Muscle layer of colon (tissue), 2 donors: Measurements from ENCODE around the gene TOX3.

ENCODE experiments used
- H3K27ac ChIP-seq: one replicate; pipeline ENCODE4 v1.7.0; 2013; ENCODE audit warnings: low read depth, mild to moderate bottlenecking, low read length, moderate library complexity
- H3K27me3 ChIP-seq, 2 donors: one replicate each; pipeline ENCODE4 v1.7.0; 2013; ENCODE audit warnings: low read length in 2 of 2, mild to moderate bottlenecking in 2 of 2; ENCODE audit not compliant: insufficient read depth in 2 of 2, control insufficient read depth in 1 of 2
- H3K36me3 ChIP-seq: one replicate; pipeline ENCODE4 v1.7.0; 2013; ENCODE audit warnings: mild to moderate bottlenecking, low read length; ENCODE audit not compliant: insufficient read depth
- H3K4me1 ChIP-seq: one replicate; pipeline ENCODE4 v1.7.0; 2013; ENCODE audit warnings: mild to moderate bottlenecking, low read length; ENCODE audit not compliant: insufficient read depth
- H3K4me3 ChIP-seq, 2 donors: one replicate each; pipeline ENCODE4 v1.7.0; 2013; ENCODE audit warnings: low read length in 2 of 2, low read depth in 1 of 2, mild to moderate bottlenecking in 1 of 2, moderate library complexity in 1 of 2
- H3K9ac ChIP-seq: one replicate; pipeline ENCODE4 v1.7.0; 2013; ENCODE audit warnings: low read length
- H3K9me3 ChIP-seq: one replicate; pipeline ENCODE4 v1.7.0; 2013; ENCODE audit warnings: mild to moderate bottlenecking, low read length
- donor health status: abdominal sarcoma.
- donor health status: Adenocarcinoma of cecum.

The TOX3 gene

GRCh38 chr16:52480237-52480636 lies 66.7 kb downstream of the TOX3 start:
- Histone ChIP-seq H3K27ac (no peak overlapping the region), H3K27me3 (no peaks in the 10 kb centered on the region), H3K4me3 (no peak overlapping the region), H3K9me3 (no peaks in the 10 kb centered on the region), H3K36me3 (no peaks in the 10 kb centered on the region), H3K9ac (no peak overlapping the region), H3K4me1 (peaks cover 3% of the 10 kb centered on the region)

DNA sequence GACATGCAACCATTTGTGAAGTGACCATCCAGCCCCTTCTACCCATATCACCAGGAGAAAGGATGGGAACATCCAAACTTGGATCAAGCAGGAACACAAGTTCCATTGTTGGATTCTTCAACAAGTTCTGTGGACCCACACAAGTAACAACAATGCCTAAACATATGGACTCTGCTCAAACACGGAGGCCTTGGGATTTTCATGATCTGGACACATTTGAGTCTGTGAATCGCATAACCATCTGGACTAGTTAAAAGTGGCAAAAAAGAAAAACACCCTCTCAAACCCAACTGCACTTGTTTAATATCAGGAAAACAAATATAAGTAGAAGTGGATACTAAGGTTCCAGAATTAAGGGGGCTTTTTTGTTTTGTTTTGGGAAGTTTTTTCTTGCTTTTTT lies 70.8 kb downstream of the TOX3 start:
- Histone ChIP-seq H3K4me1 (peaks cover 3% of the 10 kb centered on the region), H3K9me3 (no peaks in the 10 kb centered on the region), H3K4me3 (no peak overlapping the region), H3K9ac (no peak overlapping the region), H3K36me3 (no peaks in the 10 kb centered on the region), H3K27ac (no peak overlapping the region), H3K27me3 (no peaks in the 10 kb centered on the region)

- no peak overlapping the region for H3K9ac ChIP-seq
- no peak overlapping the region for H3K4me3 ChIP-seq
- no peaks in the 10 kb centered on the region for H3K9me3 ChIP-seq
- no peaks in the 10 kb centered on the region for H3K27me3 ChIP-seq
- no peaks in the 10 kb centered on the region for H3K4me1 ChIP-seq
- H3K36me3 ChIP-seq = no peaks in the 10 kb centered on the region
- H3K27ac ChIP-seq = no peak overlapping the region
Observed at GRCh38 chr16:52474679-52475078, 72.3 kb downstream of the TOX3 start.

DNA sequence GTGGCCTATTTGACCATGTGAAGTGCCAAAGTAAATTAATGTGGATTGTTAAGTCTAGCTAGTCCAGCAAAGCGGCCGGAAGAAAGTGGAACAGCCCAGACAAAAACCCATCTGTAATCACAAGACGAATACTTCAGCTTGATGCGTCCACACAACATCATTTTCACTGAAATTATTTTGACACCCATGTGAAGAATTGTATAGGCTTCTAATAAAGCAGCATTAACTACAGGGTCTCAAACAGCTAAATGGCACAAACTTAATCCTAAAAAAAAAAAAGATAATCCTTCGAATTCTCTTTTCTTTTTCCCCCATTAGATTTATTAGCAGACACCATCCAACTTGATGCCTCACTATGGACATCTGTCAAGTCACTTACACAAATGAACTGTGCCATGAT lies 73.8 kb downstream of the TOX3 start:
- no peaks in the 10 kb centered on the region for H3K4me1 ChIP-seq
- H3K9ac ChIP-seq = no peak overlapping the region
- no peaks in the 10 kb centered on the region for H3K27me3 ChIP-seq
- no peak overlapping the region for H3K4me3 ChIP-seq
- H3K27ac ChIP-seq = no peak overlapping the region
- H3K9me3 ChIP-seq = no peaks in the 10 kb centered on the region
- H3K36me3 ChIP-seq = no peaks in the 10 kb centered on the region

DNA sequence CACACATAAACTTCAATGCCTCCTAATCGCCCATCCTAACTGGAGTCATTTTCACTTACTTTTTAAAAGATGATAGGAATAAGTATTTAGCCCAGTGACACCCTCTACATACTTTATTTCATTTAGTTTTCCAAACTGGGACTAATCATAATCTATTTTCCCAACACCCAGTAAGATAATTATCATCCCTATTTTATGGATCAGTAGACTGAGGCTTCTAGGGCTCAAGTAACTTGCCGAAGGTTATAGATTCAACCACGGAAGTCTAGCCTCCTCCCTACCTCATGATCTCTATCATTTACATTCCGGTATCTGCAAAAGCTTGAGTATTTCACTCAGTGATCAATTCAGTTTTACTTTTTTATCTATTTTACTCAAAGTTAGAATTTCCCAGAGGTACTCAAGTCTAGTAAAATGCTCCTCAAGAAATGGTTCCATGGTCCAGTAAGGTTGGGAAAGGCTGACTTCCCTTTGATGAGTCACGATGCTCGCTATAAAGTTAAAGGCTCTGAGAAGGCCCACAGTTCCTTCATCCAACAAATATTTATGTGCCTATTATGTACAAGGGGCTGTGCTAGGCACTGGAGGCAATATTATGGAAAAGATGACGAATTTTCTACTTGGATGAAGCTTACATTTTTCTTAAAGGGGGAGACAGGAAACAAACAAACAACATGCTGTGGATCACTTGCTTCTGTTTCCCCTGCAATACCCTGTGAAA lies 75.1 kb downstream of the TOX3 start:
- H3K9me3 ChIP-seq = no peaks in the 10 kb centered on the region
- H3K4me3 ChIP-seq = no peak overlapping the region
- no peaks in the 10 kb centered on the region for H3K4me1 ChIP-seq
- H3K27me3 ChIP-seq = no peaks in the 10 kb centered on the region
- no peaks in the 10 kb centered on the region for H3K36me3 ChIP-seq
- no peak overlapping the region for H3K9ac ChIP-seq
- no peak overlapping the region for H3K27ac ChIP-seq

- no peak overlapping the region for H3K9ac ChIP-seq
- H3K27me3 ChIP-seq = no peaks in the 10 kb centered on the region
- H3K4me1 ChIP-seq = no peaks in the 10 kb centered on the region
- no peak overlapping the region for H3K27ac ChIP-seq
- no peaks in the 10 kb centered on the region for H3K36me3 ChIP-seq
- H3K9me3 ChIP-seq = no peaks in the 10 kb centered on the region
- no peak overlapping the region for H3K4me3 ChIP-seq
Observed at GRCh38 chr16:52470585-52470984, 76.4 kb downstream of the TOX3 start.

GRCh38 chr16:52469775-52470174 lies 77.2 kb downstream of the TOX3 start:
- H3K4me3 ChIP-seq = no peak overlapping the region
- no peaks in the 10 kb centered on the region for H3K4me1 ChIP-seq
- no peak overlapping the region for H3K27ac ChIP-seq
- no peaks in the 10 kb centered on the region for H3K36me3 ChIP-seq
- no peaks in the 10 kb centered on the region for H3K27me3 ChIP-seq
- H3K9me3 ChIP-seq = no peaks in the 10 kb centered on the region
- H3K9ac ChIP-seq = no peak overlapping the region

DNA sequence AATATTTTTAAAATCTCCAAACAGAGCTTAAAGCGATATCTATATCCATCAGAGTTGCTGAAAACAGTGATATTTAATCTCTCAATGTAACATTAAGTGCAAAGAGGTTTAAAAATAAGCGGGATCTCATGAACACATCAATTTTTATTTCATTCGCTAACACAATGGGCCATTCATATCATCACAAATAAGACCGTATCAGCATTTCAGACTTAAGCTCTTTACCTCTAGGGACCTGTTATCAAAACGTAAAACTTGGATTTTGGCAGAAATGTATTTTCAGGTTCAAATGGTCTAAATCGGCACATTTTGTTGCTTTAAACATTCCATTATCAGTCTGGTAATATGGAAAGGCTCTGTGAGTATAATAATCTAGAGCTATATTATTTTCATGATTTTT lies 77.9 kb downstream of the TOX3 start:
- Histone ChIP-seq H3K9me3 (no peaks in the 10 kb centered on the region), H3K9ac (no peak overlapping the region), H3K27me3 (no peaks in the 10 kb centered on the region), H3K4me3 (no peak overlapping the region), H3K4me1 (no peaks in the 10 kb centered on the region), H3K36me3 (no peaks in the 10 kb centered on the region), H3K27ac (no peak overlapping the region)

DNA sequence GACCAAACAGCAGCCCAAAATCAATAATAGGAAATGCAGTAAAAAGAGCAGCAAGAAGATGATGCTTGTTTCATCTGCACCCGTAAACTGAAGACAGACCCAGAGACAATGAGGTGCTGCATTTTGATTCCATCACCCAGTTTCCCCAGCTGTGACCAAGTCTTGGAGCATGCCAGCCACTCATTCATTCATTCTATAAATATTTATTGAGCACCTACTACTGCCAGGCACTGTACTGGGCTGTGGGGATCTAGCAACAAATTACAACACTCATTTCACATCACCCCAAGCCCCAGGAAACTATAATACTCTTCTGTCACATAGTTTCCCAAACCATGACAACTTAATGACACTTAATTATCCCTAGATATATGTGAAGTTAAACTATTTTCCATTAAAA lies 79.2 kb downstream of the TOX3 start:
- Histone ChIP-seq H3K4me3 (no peak overlapping the region), H3K27ac (no peak overlapping the region), H3K4me1 (no peaks in the 10 kb centered on the region), H3K36me3 (no peaks in the 10 kb centered on the region), H3K27me3 (no peaks in the 10 kb centered on the region), H3K9ac (no peak overlapping the region), H3K9me3 (no peaks in the 10 kb centered on the region)

- no peaks in the 10 kb centered on the region for H3K36me3 ChIP-seq
- no peak overlapping the region for H3K27ac ChIP-seq
- H3K9ac ChIP-seq = no peak overlapping the region
- no peaks in the 10 kb centered on the region for H3K4me1 ChIP-seq
- no peaks in the 10 kb centered on the region for H3K27me3 ChIP-seq
- H3K9me3 ChIP-seq = no peaks in the 10 kb centered on the region
- H3K4me3 ChIP-seq = no peak overlapping the region
Observed at GRCh38 chr16:52466994-52467393, 79.9 kb downstream of the TOX3 start.

- H3K9me3 ChIP-seq = no peaks in the 10 kb centered on the region
- no peak overlapping the region for H3K4me3 ChIP-seq
- H3K36me3 ChIP-seq = no peaks in the 10 kb centered on the region
- H3K4me1 ChIP-seq = no peaks in the 10 kb centered on the region
- no peak overlapping the region for H3K9ac ChIP-seq
- H3K27ac ChIP-seq = no peak overlapping the region
- H3K27me3 ChIP-seq = no peaks in the 10 kb centered on the region
Observed at GRCh38 chr16:52465711-52466267, 81.2 kb downstream of the TOX3 start.

- H3K27me3 ChIP-seq = no peaks in the 10 kb centered on the region
- no peaks in the 10 kb centered on the region for H3K9me3 ChIP-seq
- no peaks in the 10 kb centered on the region for H3K4me1 ChIP-seq
- H3K27ac ChIP-seq = no peak overlapping the region
- H3K36me3 ChIP-seq = no peaks in the 10 kb centered on the region
- no peak overlapping the region for H3K4me3 ChIP-seq
- H3K9ac ChIP-seq = no peak overlapping the region
Observed at GRCh38 chr16:52463904-52464303, 83.0 kb downstream of the TOX3 start.
